Right lobe of liver (tissue), 6 donors: ENCODE results near the gene MOGAT1. TPM values are rescaled to one million over a fixed set of nuclear protein-coding genes. Genes with fewer than 3 reads are reported as not detected.

Experiments used
- ATAC-seq, 4 donors: fragments of 200-7000 bp; cut with Tn5 transposase; one replicate each; pipeline ENCODE4 v1.9.1; 2020; ENCODE audit warnings: mild to moderate bottlenecking in 4 of 4, moderate library complexity in 4 of 4
- DNase-seq, 3 donors: peaks; one replicate each; pipeline ENCODE4 v3.0.0-alpha.2; 2020
- H3K27ac ChIP-seq, 3 donors: fragments of 200-600 bp; one replicate each; pipeline ENCODE4 v1.8.0; 2022
- H3K27me3 ChIP-seq, 2 donors: fragments of 200-600 bp; one replicate each; pipeline ENCODE4 v1.8.0; 2022
- H3K36me3 ChIP-seq, 4 donors: fragments of 200-600 bp; sonication (generic) in 1 of 4; one replicate each; pipeline versions ENCODE4 v1.5.1 to v1.8.0; 2017 to 2022; ENCODE audit warnings: control low read depth in 1 of 4
- H3K4me1 ChIP-seq, 4 donors: fragments of 200-600 bp; sonication (generic) in 1 of 4; one replicate each; pipeline versions ENCODE4 v1.5.1 to v1.8.0; 2017 to 2022; ENCODE audit warnings: control low read depth in 1 of 4
- H3K4me3 ChIP-seq, 3 donors: fragments of 200-600 bp; one replicate each; pipeline ENCODE4 v1.8.0; 2022
- H3K9me3 ChIP-seq, 4 donors: fragments of 200-600 bp; sonication (generic) in 1 of 4; one replicate each; pipeline versions ENCODE4 v1.5.1 to v1.8.0; 2017 to 2022; ENCODE audit warnings: control low read depth in 1 of 4
- POLR2A ChIP-seq: fragments of 450-650 bp; IDR thresholded peaks from one replicate; pipeline ENCODE4 v1.6.1; 2017; ENCODE audit warnings: antibody characterized with exemption, mild to moderate bottlenecking
- WGBS: methylation state at CpG from one replicate; pipeline ENCODE4 v1.1.6; 2018; ENCODE audit warnings: low coverage, low lambda C conversion rate; ENCODE audit not compliant: insufficient coverage; ENCODE audit errors: missing lambda C conversion rate; 5-methylcytosine and 5-hydroxymethylcytosine counted together
- intact Hi-C, 2 donors: fragments of 100-400 bp; cut with DNase I; formaldehyde crosslinking; loops; one replicate each; pipeline versions ENCODE4 v1.11.2 to v1.14.1; 2022
- total RNA-seq, 6 experiments: library from RNA; depleted of rRNA in 2 of 6; stranded (reverse); fragments of >200 nt in 2 of 6; fragmentation: NEBNext Ultra II Directional in 3 of 6; extraction: Animal tissue kit (Norgen Biotek cat#: 25700) in 3 of 6; gene quantifications; one replicate each; pipeline versions ENCODE4 v1.1.0 to v1.2.4, GENCODE V29; 2016 to 2023
- TF ChIP-seq, protein P1 (sequence below), 4 donors: fragments of 200-600 bp in 3 of 4; fragments of 450-650 bp in 1 of 4; IDR thresholded peaks; one replicate each; pipeline versions ENCODE4 v1.5.1 to v1.8.0; 2016 to 2022; ENCODE audit warnings: antibody characterized with exemption in 4 of 4, mild to moderate bottlenecking in 2 of 4
- donor health status: DM: no; HTN: yes; CAD: no.
- donor health status: DM: no; HTN: no; CAD: no.
- donor health status: DM: no; HTN: no; CAD: no.
- donor health status: DM: no; HTN: yes; CAD: no.
- donor health status: DM: no; HTN: yes; CAD: no.

MOGAT1 gene
- total RNA-seq, 6 experiments from 2014 or later: 0.50 to 8.1 (median 3.4) TPM

- H3K4me3 ChIP-seq: no peak overlapping the region
- ATAC-seq: no peak
- peaks cover 0 to 32% (median 6%) of the 10 kb centered on the region in 4 donors for H3K36me3 ChIP-seq
- H3K4me1 ChIP-seq: no peaks in the 10 kb centered on the region
- H3K27me3 ChIP-seq: no peaks in the 10 kb centered on the region
- 91% methylated on average over 3 of the region's 3 CpGs for WGBS
- intact Hi-C loops: no loop called here
- TF ChIP-seq POLR2A: no peak
- TF ChIP-seq, protein P1, sequence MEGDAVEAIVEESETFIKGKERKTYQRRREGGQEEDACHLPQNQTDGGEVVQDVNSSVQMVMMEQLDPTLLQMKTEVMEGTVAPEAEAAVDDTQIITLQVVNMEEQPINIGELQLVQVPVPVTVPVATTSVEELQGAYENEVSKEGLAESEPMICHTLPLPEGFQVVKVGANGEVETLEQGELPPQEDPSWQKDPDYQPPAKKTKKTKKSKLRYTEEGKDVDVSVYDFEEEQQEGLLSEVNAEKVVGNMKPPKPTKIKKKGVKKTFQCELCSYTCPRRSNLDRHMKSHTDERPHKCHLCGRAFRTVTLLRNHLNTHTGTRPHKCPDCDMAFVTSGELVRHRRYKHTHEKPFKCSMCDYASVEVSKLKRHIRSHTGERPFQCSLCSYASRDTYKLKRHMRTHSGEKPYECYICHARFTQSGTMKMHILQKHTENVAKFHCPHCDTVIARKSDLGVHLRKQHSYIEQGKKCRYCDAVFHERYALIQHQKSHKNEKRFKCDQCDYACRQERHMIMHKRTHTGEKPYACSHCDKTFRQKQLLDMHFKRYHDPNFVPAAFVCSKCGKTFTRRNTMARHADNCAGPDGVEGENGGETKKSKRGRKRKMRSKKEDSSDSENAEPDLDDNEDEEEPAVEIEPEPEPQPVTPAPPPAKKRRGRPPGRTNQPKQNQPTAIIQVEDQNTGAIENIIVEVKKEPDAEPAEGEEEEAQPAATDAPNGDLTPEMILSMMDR (IDR thresholded peaks at IDR 0.05): no peak
- H3K9me3 ChIP-seq: no peaks in the 10 kb centered on the region
- no peak overlapping the region for H3K27ac ChIP-seq
- DNase-seq: no peak
These were observed 25.4 kb upstream of the MOGAT1 start for GRCh38 chr2:222646008-222646407.

DNA sequence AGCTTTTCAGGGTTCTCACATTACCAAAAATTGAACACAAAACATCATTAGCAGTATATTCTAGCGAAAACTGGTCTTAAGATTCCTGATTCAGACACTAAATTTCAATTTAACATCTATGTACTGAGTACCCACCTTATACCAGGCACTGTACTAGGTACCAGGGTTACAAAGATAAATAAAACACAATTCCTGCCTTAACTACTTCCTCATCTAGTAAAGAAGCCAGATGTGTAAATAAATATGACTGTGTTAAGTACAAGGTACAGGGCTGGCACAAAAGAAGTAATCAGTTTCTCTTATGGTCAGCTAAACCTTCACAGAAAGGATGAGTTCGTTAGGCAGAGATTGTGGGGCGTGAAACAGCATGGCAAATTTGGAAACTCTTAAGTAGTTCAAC is 21.7 kb upstream of the MOGAT1 start:
- intact Hi-C loops: no loop called here
- Histone ChIP-seq H3K4me3 (no peak overlapping the region), H3K27ac (no peak overlapping the region), H3K9me3 (no peaks in the 10 kb centered on the region), H3K4me1 (peaks cover 0 to 10% (median 3%) of the 10 kb centered on the region in 4 donors), H3K36me3 (peaks cover 0 to 24% (median 3%) of the 10 kb centered on the region in 4 donors), H3K27me3 (no peaks in the 10 kb centered on the region)
- ATAC-seq (no peak), DNase-seq (no peak)
- TF ChIP-seq, protein P1 (IDR thresholded peaks at IDR 0.05): no peak
- no peak for TF ChIP-seq POLR2A
- 84% methylated on average over 3 of the region's 3 CpGs for WGBS

- DNase-seq (no peak), ATAC-seq (no peak)
- no peak for TF ChIP-seq POLR2A
- TF ChIP-seq, protein P1 (IDR thresholded peaks at IDR 0.05): no peak
- Histone ChIP-seq H3K27ac (no peak overlapping the region), H3K9me3 (no peaks in the 10 kb centered on the region), H3K4me3 (no peak overlapping the region), H3K36me3 (peaks cover 0 to 16% (median 0%) of the 10 kb centered on the region in 4 donors), H3K4me1 (peaks cover 0 to 17% (median 6%) of the 10 kb centered on the region in 4 donors), H3K27me3 (no peaks in the 10 kb centered on the region)
- intact Hi-C loops: no loop called here
- 78% methylated on average over 4 of the region's 4 CpGs for WGBS
These were observed 19.6 kb upstream of the MOGAT1 start for GRCh38 chr2:222651718-222652418.

DNA sequence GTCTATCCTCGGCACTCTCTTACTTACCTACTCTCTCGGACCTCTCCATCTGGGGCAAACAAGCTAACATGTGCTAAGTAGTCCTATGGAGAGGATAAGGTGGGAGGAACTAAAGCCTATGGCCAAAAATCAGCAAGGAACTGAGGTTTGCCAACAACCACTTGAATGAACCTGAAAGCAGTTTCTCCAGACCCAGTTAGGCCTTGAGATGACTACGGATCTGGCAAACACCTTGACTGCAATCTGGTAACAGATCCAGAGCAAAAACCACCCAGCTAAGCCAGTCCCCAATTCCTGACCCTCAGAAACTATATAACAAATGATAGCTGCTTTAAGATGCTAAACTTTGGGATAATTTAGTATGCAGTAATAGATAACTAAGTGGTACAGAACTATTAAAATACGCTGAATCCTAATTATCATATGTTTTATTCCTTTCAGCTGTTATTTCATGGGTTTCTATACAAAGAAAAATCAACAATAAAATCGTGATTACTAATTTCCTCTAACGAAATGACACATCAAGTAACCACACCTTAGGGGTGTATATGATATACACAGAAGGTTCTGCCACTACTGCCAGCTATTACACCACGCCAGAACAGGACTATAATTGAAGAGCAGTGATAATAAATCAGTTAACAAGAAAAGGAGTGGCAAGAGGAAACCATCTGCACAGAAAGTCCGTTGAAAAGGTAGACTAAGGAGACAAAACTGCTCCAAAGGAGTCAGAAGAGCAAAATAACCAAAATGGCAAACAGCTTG is 18.8 kb upstream of the MOGAT1 start:
- ATAC-seq (no peak), DNase-seq (no peak)
- Histone ChIP-seq H3K27ac (no peak overlapping the region), H3K4me1 (peaks cover 0 to 19% (median 6%) of the 10 kb centered on the region in 4 donors), H3K9me3 (no peaks in the 10 kb centered on the region), H3K36me3 (peaks cover 0 to 8% (median 0%) of the 10 kb centered on the region in 4 donors), H3K27me3 (no peaks in the 10 kb centered on the region), H3K4me3 (no peak overlapping the region)
- no peak for TF ChIP-seq POLR2A
- TF ChIP-seq, protein P1 (IDR thresholded peaks at IDR 0.05): no peak
- intact Hi-C loops: no loop called here
- WGBS: 74% methylated on average over 8 of the region's 8 CpGs
